Neural crest cell (in vitro differentiated cells): ENCODE measurements around the gene GPR171. TPM values are rescaled to one million over a fixed set of nuclear protein-coding genes. Genes with fewer than 3 reads are reported as not detected.

Experiments
- DNase-seq: peaks from one replicate; pipeline ENCODE4 v3.0.0; 2021; ENCODE audit warnings: low read depth, mixed read lengths, low spot score
- H3K27ac Mint-ChIP-seq: one replicate; pipeline ENCODE4 v1.8.0; 2021; ENCODE audit warnings: mild to moderate bottlenecking, mixed read lengths; ENCODE audit not compliant: unreplicated experiment
- H3K27me3 Mint-ChIP-seq: 2 replicates; pipeline ENCODE4 v1.8.0; 2021; ENCODE audit warnings: low read depth, mild to moderate bottlenecking, mixed read lengths
- H3K36me3 Mint-ChIP-seq: 2 replicates; pipeline ENCODE4 v1.8.0; 2021; ENCODE audit warnings: low read depth, mild to moderate bottlenecking, mixed read lengths
- H3K4me1 Mint-ChIP-seq: 2 replicates; pipeline ENCODE4 v1.8.0; 2021; ENCODE audit warnings: mixed read lengths
- H3K4me3 Mint-ChIP-seq: one replicate; pipeline ENCODE4 v1.8.0; 2021; ENCODE audit warnings: mild to moderate bottlenecking, mixed read lengths
- H3K9me3 Mint-ChIP-seq: 2 replicates; pipeline ENCODE4 v1.8.0; 2021; ENCODE audit warnings: mixed read lengths
- CTCF ChIP-seq: fragments of 200-600 bp; sonication (generic); conservative IDR thresholded peaks from 2 replicates; pipeline ENCODE4 v1.5.0; 2021; ENCODE audit warnings: antibody characterized with exemption, mild to moderate bottlenecking
- total RNA-seq: library from RNA; stranded (reverse); gene quantifications from 2 replicates; pipeline ENCODE4 v1.2.1, GENCODE V29; 2021

GPR171 gene
- total RNA-seq, 1 donor from 2014 or later: not detected

- Mint-ChIP-seq H3K27me3 (no peaks in the 10 kb centered on the region), H3K36me3 (no peaks in the 10 kb centered on the region), H3K27ac (no peak overlapping the region), H3K4me1 (peaks cover 14% of the 10 kb centered on the region), H3K9me3 (no peaks in the 10 kb centered on the region), H3K4me3 (no peak overlapping the region)
- DNase-seq: no peak
- TF ChIP-seq CTCF: no peak
These were observed 1.8 kb upstream of the GPR171 start for GRCh38 chr3:151204530-151205402.

GRCh38 chr3:151201051-151201730 lies 1.8 kb downstream of the GPR171 start:
- peaks cover 7% of the 10 kb centered on the region for H3K36me3 Mint-ChIP-seq
- H3K27me3 Mint-ChIP-seq: no peaks in the 10 kb centered on the region
- H3K4me3 Mint-ChIP-seq: no peak overlapping the region
- H3K27ac Mint-ChIP-seq: no peak overlapping the region
- DNase-seq: no peak
- no peaks in the 10 kb centered on the region for H3K9me3 Mint-ChIP-seq
- TF ChIP-seq CTCF: no peak
- peaks cover 22% of the 10 kb centered on the region for H3K4me1 Mint-ChIP-seq

DNA sequence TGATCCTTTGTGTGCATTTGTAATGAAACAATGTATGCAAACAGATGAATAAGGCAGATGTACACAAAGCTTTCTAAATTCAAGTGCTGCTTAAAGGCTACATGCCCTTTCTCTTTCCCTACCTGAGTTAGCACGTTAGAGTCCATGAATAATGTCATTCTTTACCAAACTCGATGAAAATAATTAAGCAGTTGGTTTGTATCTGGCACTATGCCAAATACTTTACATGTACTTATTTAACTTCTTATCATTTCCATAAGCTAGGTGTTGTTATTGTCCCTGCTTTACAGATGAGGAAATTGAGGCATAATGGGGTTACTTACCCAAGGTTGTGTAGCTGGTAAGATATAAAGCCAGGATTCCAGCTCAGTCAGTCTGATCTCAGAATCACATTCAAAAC lies 2.4 kb downstream of the GPR171 start:
- no peak for TF ChIP-seq CTCF
- Mint-ChIP-seq H3K36me3 (peaks cover 9% of the 10 kb centered on the region), H3K27me3 (no peaks in the 10 kb centered on the region), H3K9me3 (no peaks in the 10 kb centered on the region), H3K4me1 (peaks cover 22% of the 10 kb centered on the region), H3K4me3 (no peak overlapping the region), H3K27ac (no peak overlapping the region)
- no peak for DNase-seq

- Mint-ChIP-seq H3K27ac (peak overlapping the region; percentile 15), H3K4me1 (peaks cover 17% of the 10 kb centered on the region), H3K9me3 (no peaks in the 10 kb centered on the region), H3K4me3 (no peak overlapping the region), H3K36me3 (peaks cover 9% of the 10 kb centered on the region), H3K27me3 (no peaks in the 10 kb centered on the region)
- no peak for DNase-seq
- no peak for TF ChIP-seq CTCF
These were observed 3.2 kb downstream of the GPR171 start for GRCh38 chr3:151199554-151200438.

GRCh38 chr3:151198849-151199248 lies 4.2 kb downstream of the GPR171 start:
- no peak for DNase-seq
- Mint-ChIP-seq H3K4me3 (no peak overlapping the region), H3K27ac (no peak overlapping the region), H3K27me3 (no peaks in the 10 kb centered on the region), H3K36me3 (peaks cover 13% of the 10 kb centered on the region), H3K4me1 (peaks cover 17% of the 10 kb centered on the region), H3K9me3 (no peaks in the 10 kb centered on the region)
- no peak for TF ChIP-seq CTCF
